ENCODE results near the gene PEX5L. TPM values are rescaled to one million over a fixed set of nuclear protein-coding genes. Genes with fewer than 3 reads are reported as not detected.

Gene PEX5L
- polyA plus RNA-seq, 1 experiment, result not detected

GRCh38 chr3:179825527-179826246, 211.1 kb downstream of the PEX5L start:
- Histone ChIP-seq H3K36me3 (ENCODE audit: control insufficient read depth, insufficient read depth, low read length) (no peaks in the 10 kb centered on the region), H3K4me3 (ENCODE audit: low read depth, low read length) (no peak overlapping the region), H3K27me3 (ENCODE audit: control insufficient read depth, insufficient read depth, low read length) (no peaks in the 10 kb centered on the region)
- TF ChIP-seq CTCF (IDR thresholded peaks at IDR 0.05; ENCODE audit: insufficient read depth, low read depth, low read length), result no peak
- no peak for DNase-seq (ENCODE audit: low read depth)
- ChIA-PET CTCF (no interaction called here), POLR2A (no interaction called here)

- CTCF ChIA-PET, result interaction anchor here (1.0 to 3.4 kb wide), 2 partner anchors 11 to 107 kb away, joined by 3 to 11 read pairs; no protein-coding TSS in a partner anchor
Measured at GRCh38 chr3:179822296-179822695, 214.4 kb downstream of the PEX5L start.

GRCh38 chr3:179819379-179819778, 217.4 kb downstream of the PEX5L start:
- no peaks in the 10 kb centered on the region for H3K36me3 ChIP-seq (ENCODE audit: control insufficient read depth, insufficient read depth, low read length)
- ChIA-PET POLR2A (no interaction called here), CTCF (interaction anchor here (1.1 to 3.4 kb wide), 2 partner anchors 8 to 111 kb away, joined by 5 to 11 read pairs; no protein-coding TSS in a partner anchor)
- no peak overlapping the region for H3K4me3 ChIP-seq (ENCODE audit: low read depth, low read length)
- H3K27me3 ChIP-seq (ENCODE audit: control insufficient read depth, insufficient read depth, low read length), result no peaks in the 10 kb centered on the region
- DNase-seq (ENCODE audit: low read depth), result no peak
- TF ChIP-seq CTCF (IDR thresholded peaks at IDR 0.05; ENCODE audit: insufficient read depth, low read depth, low read length), result no peak

More at GRCh38 chr3:179822296-179822695, 214.4 kb downstream of the PEX5L start:
- no peak for TF ChIP-seq CTCF (IDR thresholded peaks at IDR 0.05; ENCODE audit: insufficient read depth, low read depth, low read length)
- Histone ChIP-seq H3K27me3 (ENCODE audit: control insufficient read depth, insufficient read depth, low read length) (no peaks in the 10 kb centered on the region), H3K4me3 (ENCODE audit: low read depth, low read length) (no peak overlapping the region), H3K36me3 (ENCODE audit: control insufficient read depth, insufficient read depth, low read length) (no peaks in the 10 kb centered on the region)
- POLR2A ChIA-PET, result no interaction called here
- DNase-seq (ENCODE audit: low read depth), result no peak

GRCh38 chr3:179812096-179812382, 224.7 kb downstream of the PEX5L start:
- DNase-seq (ENCODE audit: low read depth), result no peak
- Histone ChIP-seq H3K36me3 (ENCODE audit: control insufficient read depth, insufficient read depth, low read length) (no peaks in the 10 kb centered on the region), H3K27me3 (ENCODE audit: control insufficient read depth, insufficient read depth, low read length) (no peaks in the 10 kb centered on the region), H3K4me3 (ENCODE audit: low read depth, low read length) (no peak overlapping the region)
- ChIA-PET POLR2A (no interaction called here), CTCF (interaction anchor here (0.8 to 2.5 kb wide), 5 partner anchors 8 to 42 kb away, joined by 3 to 11 read pairs (median 6); no protein-coding TSS in a partner anchor)
- TF ChIP-seq CTCF (IDR thresholded peaks at IDR 0.05; ENCODE audit: insufficient read depth, low read depth, low read length), result no peak

GRCh38 chr3:179811321-179812095, 225.2 kb downstream of the PEX5L start:
- DNase-seq (ENCODE audit: low read depth), result peak; percentile 63
- H3K4me3 ChIP-seq (ENCODE audit: low read depth, low read length), result no peak overlapping the region
- peak; percentile 72 for TF ChIP-seq CTCF (IDR thresholded peaks at IDR 0.05; ENCODE audit: insufficient read depth, low read depth, low read length)
- POLR2A ChIA-PET, result no interaction called here
- no peaks in the 10 kb centered on the region for H3K27me3 ChIP-seq (ENCODE audit: control insufficient read depth, insufficient read depth, low read length)
- CTCF ChIA-PET, result interaction anchor here (0.6 to 2.5 kb wide), 9 partner anchors 8 to 141 kb away, joined by 3 to 11 read pairs (median 4); no protein-coding TSS in a partner anchor
- H3K36me3 ChIP-seq (ENCODE audit: control insufficient read depth, insufficient read depth, low read length), result no peaks in the 10 kb centered on the region

Measured in BJ (cell line).